CD14-positive monocyte (primary cell): ENCODE data around the gene SLC35F4. TPM values are rescaled to one million over a fixed set of nuclear protein-coding genes. Genes with fewer than 3 reads are reported as not detected.
"Not testable (repeated sequence)": the region's sequence is repeated elsewhere in the genome, so short reads cannot be mapped to it uniquely, and the experiment has no call there.

Experiments used
- DNase-seq, 3 donors: peaks; one replicate each; pipeline ENCODE4 v3.0.0-alpha.2; 2011 to 2022
- H2AFZ ChIP-seq: 2 replicates; pipeline ENCODE4 v1.6.0; 2012; ENCODE audit warnings: mild to moderate bottlenecking, low read depth, low read length, inconsistent platforms; ENCODE audit not compliant: insufficient read depth, poor library complexity, severe bottlenecking
- H3K27ac ChIP-seq, 2 donors: 1 replicate in 1 of 2; 2 replicates in 1 of 2; pipeline ENCODE4 v1.5.1; 2012 to 2013; ENCODE audit warnings: low read length in 2 of 2, control low read depth in 1 of 2, inconsistent platforms in 1 of 2, low read depth in 1 of 2, mild to moderate bottlenecking in 1 of 2
- H3K27me3 ChIP-seq, 2 donors: one replicate each; pipeline versions ENCODE4 v1.6.0 to v1.6.1; 2011 to 2013; ENCODE audit warnings: low read length in 2 of 2; ENCODE audit not compliant: control insufficient read depth in 2 of 2, insufficient read depth in 2 of 2
- H3K36me3 ChIP-seq, 2 donors: replicated peaks in 1 of 2; 1 replicate in 1 of 2; 2 replicates in 1 of 2; pipeline versions ENCODE4 v1.5.1 to v1.6.1; 2012 to 2013; ENCODE audit warnings: low read length in 2 of 2, control low read depth in 1 of 2, inconsistent platforms in 1 of 2, mild to moderate bottlenecking in 1 of 2; ENCODE audit not compliant: insufficient read depth in 2 of 2, control insufficient read depth in 1 of 2
- H3K4me1 ChIP-seq, 2 donors: 1 replicate in 1 of 2; 2 replicates in 1 of 2; pipeline versions ENCODE4 v1.5.1 to v1.6.1; 2012 to 2013; ENCODE audit warnings: low read length in 2 of 2, control low read depth in 1 of 2, inconsistent platforms in 1 of 2, mild to moderate bottlenecking in 1 of 2, moderate library complexity in 1 of 2; ENCODE audit not compliant: insufficient read depth in 2 of 2, control insufficient read depth in 1 of 2
- H3K4me2 ChIP-seq: replicated peaks from 2 replicates; pipeline ENCODE3; 2012; ENCODE audit warnings: low read length, moderate library complexity, mild to moderate bottlenecking; ENCODE audit not compliant: poor library complexity, severe bottlenecking; ENCODE audit errors: extremely low read depth
- H3K4me3 ChIP-seq, 3 experiments: fragments of 200-600 bp in 1 of 3; sonication (generic) in 1 of 3; replicated peaks in 1 of 3; 1 replicate in 2 of 3; 2 replicates in 1 of 3; pipeline ENCODE4 v1.5.1; 2011 to 2013; ENCODE audit warnings: low read length in 3 of 3, mild to moderate bottlenecking in 3 of 3, control low read depth in 2 of 3, low read depth in 2 of 3, inconsistent platforms in 1 of 3, moderate library complexity in 1 of 3
- H3K79me2 ChIP-seq: 2 replicates; pipeline ENCODE4 v1.6.0; 2012; ENCODE audit warnings: mild to moderate bottlenecking, control low read depth, inconsistent platforms, low read length, moderate library complexity; ENCODE audit not compliant: insufficient read depth
- H3K9ac ChIP-seq: 2 replicates; pipeline ENCODE4 v1.6.0; 2017; ENCODE audit warnings: low read length, mild to moderate bottlenecking; ENCODE audit not compliant: insufficient read depth, poor library complexity, severe bottlenecking
- H3K9me3 ChIP-seq, 2 donors: replicated peaks in 1 of 2; 1 replicate in 1 of 2; 2 replicates in 1 of 2; pipeline versions ENCODE4 v1.5.1 to v1.6.1; 2012 to 2013; ENCODE audit warnings: low read length in 2 of 2, control low read depth in 1 of 2; ENCODE audit not compliant: control insufficient read depth in 1 of 2, insufficient read depth in 1 of 2
- H4K20me1 ChIP-seq: 2 replicates; pipeline ENCODE4 v1.6.0; 2012; ENCODE audit warnings: mild to moderate bottlenecking, low read length, control low read depth, moderate library complexity; ENCODE audit not compliant: insufficient read depth
- H3K27ac Mint-ChIP-seq, 7 donors: one replicate each; pipeline ENCODE4 v1.8.0; 2020; ENCODE audit warnings: mild to moderate bottlenecking in 7 of 7, mixed read lengths in 7 of 7, moderate library complexity in 6 of 7, inconsistent platforms in 2 of 7
- H3K27me3 Mint-ChIP-seq, 3 donors: one replicate each; pipeline ENCODE4 v1.8.0; 2021 to 2022; ENCODE audit warnings: low read depth in 3 of 3, mild to moderate bottlenecking in 3 of 3, mixed read lengths in 3 of 3, moderate library complexity in 3 of 3, inconsistent platforms in 1 of 3
- H3K36me3 Mint-ChIP-seq, 2 donors: one replicate each; pipeline ENCODE4 v1.8.0; 2020; ENCODE audit warnings: mixed read lengths in 2 of 2, inconsistent platforms in 1 of 2, mild to moderate bottlenecking in 1 of 2
- H3K4me1 Mint-ChIP-seq: one replicate; pipeline ENCODE4 v1.8.0; 2020; ENCODE audit warnings: mild to moderate bottlenecking, mixed read lengths
- H3K4me3 Mint-ChIP-seq, 2 donors: one replicate each; pipeline ENCODE4 v1.8.0; 2020; ENCODE audit warnings: mild to moderate bottlenecking in 2 of 2, mixed read lengths in 2 of 2, moderate library complexity in 1 of 2
- H3K9me3 Mint-ChIP-seq, 7 donors: one replicate each; pipeline ENCODE4 v1.8.0; 2020 to 2022; ENCODE audit warnings: mixed read lengths in 7 of 7, mild to moderate bottlenecking in 6 of 7, moderate library complexity in 6 of 7, inconsistent platforms in 2 of 7
- WGBS: methylation state at CpG from one replicate; pipeline ENCODE4 v1.1.5; 2013; ENCODE audit warnings: missing lambda C conversion rate; ENCODE audit not compliant: insufficient coverage; 5-methylcytosine and 5-hydroxymethylcytosine counted together
- intact Hi-C, 2 donors: fragments of 100-400 bp; cut with micrococcal nuclease; formaldehyde crosslinking; loops; one replicate each; pipeline versions ENCODE4 v1.15.0 to v1.15.1; 2023
- polyA plus RNA-seq, 3 donors: library from polyadenylated mRNA; depleted of rRNA in 1 of 3; unstranded in 2 of 3; stranded (reverse) in 1 of 3; fragments of 300-500 nt in 2 of 3; fragments of >200 nt in 1 of 3; fragmentation: Illumina TruSeq in 2 of 3; gene quantifications; 1 replicate in 2 of 3; 2 replicates in 1 of 3; pipeline ENCODE4 v1.2.3, GENCODE V29; 2012 to 2021
- TF ChIP-seq, protein P1 (sequence below): fragments of 200-600 bp; IDR thresholded peaks from one replicate; pipeline ENCODE4 v1.8.0; 2022; ENCODE audit warnings: antibody characterized with exemption, mild to moderate bottlenecking

SLC35F4 gene
- polyA plus RNA-seq, 3 donors: not detected

DNA sequence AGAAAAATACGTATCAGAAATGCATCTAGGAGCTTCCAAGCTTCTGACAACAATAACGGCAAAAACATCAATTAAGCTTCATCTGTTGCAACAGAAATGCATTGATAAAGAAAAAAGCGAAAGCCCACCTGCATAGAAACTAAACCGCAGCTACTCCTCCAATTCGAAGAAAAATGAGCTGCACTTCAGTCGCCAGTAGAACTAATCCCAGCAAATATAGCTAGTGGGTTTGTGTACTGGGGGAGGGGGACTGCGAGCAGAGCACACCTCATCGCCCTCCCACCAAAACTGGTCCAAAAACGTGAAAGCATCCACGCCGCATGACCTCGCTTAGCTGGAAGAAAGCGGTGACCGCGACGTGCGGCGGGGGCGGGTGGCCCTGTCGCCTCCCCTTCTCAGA, 1.2 kb downstream of the SLC35F4 start:
- H3K4me2 ChIP-seq: no peak overlapping the region
- Mint-ChIP-seq H3K4me3 (peak overlapping the region in 1 of 2 donors; percentile 61), H3K27me3 (peaks cover 26 to 43% (median 42%) of the 10 kb centered on the region in 3 donors), H3K36me3 (no peaks in the 10 kb centered on the region), H3K9me3 (peaks cover 0 to 5% (median 2%) of the 10 kb centered on the region in 7 donors), H3K4me1 (no peaks in the 10 kb centered on the region), H3K27ac (no peak overlapping the region)
- intact Hi-C loops: no loop called here
- DNase-seq: no peak
- no peaks in the 10 kb centered on the region for H4K20me1 ChIP-seq
- no peak overlapping the region for H2AFZ ChIP-seq
- no peak overlapping the region for H3K27ac ChIP-seq
- H3K27me3 ChIP-seq: peaks cover 29 to 32% of the 10 kb centered on the region in 2 donors
- WGBS: 21% methylated on average over 6 of the region's 20 CpGs
- no peaks in the 10 kb centered on the region for H3K79me2 ChIP-seq
- no peaks in the 10 kb centered on the region for H3K4me1 ChIP-seq
- H3K4me3 ChIP-seq: no peak overlapping the region
- H3K9ac ChIP-seq: no peak overlapping the region
- TF ChIP-seq, protein P1, sequence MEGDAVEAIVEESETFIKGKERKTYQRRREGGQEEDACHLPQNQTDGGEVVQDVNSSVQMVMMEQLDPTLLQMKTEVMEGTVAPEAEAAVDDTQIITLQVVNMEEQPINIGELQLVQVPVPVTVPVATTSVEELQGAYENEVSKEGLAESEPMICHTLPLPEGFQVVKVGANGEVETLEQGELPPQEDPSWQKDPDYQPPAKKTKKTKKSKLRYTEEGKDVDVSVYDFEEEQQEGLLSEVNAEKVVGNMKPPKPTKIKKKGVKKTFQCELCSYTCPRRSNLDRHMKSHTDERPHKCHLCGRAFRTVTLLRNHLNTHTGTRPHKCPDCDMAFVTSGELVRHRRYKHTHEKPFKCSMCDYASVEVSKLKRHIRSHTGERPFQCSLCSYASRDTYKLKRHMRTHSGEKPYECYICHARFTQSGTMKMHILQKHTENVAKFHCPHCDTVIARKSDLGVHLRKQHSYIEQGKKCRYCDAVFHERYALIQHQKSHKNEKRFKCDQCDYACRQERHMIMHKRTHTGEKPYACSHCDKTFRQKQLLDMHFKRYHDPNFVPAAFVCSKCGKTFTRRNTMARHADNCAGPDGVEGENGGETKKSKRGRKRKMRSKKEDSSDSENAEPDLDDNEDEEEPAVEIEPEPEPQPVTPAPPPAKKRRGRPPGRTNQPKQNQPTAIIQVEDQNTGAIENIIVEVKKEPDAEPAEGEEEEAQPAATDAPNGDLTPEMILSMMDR: no peak
- no peaks in the 10 kb centered on the region for H3K9me3 ChIP-seq
- H3K36me3 ChIP-seq: no peaks in the 10 kb centered on the region

DNA sequence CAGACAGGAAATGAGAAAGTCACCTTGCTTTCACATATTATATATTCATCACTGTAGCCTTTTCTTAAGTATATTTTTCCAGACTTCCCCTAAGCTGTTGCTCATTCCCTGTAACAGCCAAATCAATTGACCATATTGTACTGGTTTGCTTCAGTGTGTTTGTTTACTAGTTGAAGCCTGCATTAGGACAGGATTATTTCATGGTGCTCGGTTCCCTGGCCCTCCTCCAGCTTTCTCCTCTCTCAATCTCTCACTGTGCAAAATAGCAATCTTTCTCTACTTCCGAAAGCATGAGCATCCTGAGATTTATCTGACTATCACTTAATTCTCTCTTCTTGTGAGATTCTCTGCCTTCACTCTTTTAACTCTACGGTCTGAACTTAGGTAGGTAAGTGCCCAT, 2.4 kb downstream of the SLC35F4 start:
- Mint-ChIP-seq H3K9me3 (peaks cover 0 to 5% (median 2%) of the 10 kb centered on the region in 7 donors), H3K27me3 (peaks cover 26 to 41% (median 38%) of the 10 kb centered on the region in 3 donors), H3K4me3 (no peak overlapping the region), H3K27ac (no peak overlapping the region), H3K4me1 (no peaks in the 10 kb centered on the region), H3K36me3 (no peaks in the 10 kb centered on the region)
- TF ChIP-seq, protein P1: no peak
- no peaks in the 10 kb centered on the region for H4K20me1 ChIP-seq
- no peak overlapping the region for H3K27ac ChIP-seq
- no peaks in the 10 kb centered on the region for H3K4me1 ChIP-seq
- DNase-seq: no peak
- peaks cover 29 to 32% of the 10 kb centered on the region in 2 donors for H3K27me3 ChIP-seq
- H2AFZ ChIP-seq: no peak overlapping the region
- WGBS: 80% methylated on average over 2 of the region's 3 CpGs
- H3K4me2 ChIP-seq: no peak overlapping the region
- no peak overlapping the region for H3K9ac ChIP-seq
- H3K4me3 ChIP-seq: no peak overlapping the region
- H3K36me3 ChIP-seq: no peaks in the 10 kb centered on the region
- no peaks in the 10 kb centered on the region for H3K9me3 ChIP-seq
- intact Hi-C loops: no loop called here
- H3K79me2 ChIP-seq: no peaks in the 10 kb centered on the region

DNA sequence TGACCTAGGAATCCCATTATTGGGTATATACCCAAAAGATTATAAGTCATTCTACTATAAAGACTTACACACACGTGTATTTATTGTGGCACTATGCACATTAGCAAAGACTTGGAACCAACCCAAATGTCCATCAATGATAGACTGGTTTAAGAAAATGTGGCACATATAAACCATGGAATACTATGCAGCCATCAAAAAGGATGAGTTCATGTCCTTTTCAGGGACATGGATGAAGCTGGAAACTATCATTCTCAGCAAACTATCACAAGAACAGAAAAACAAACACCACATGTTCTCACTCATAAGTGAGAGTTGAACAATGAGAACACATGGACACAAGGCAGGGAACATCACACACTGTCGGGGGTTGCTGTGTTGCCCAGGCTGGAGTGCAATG, 10.2 kb downstream of the SLC35F4 start:
- H3K27me3 ChIP-seq, intact Hi-C loops, DNase-seq, H3K36me3 Mint-ChIP-seq, H3K4me2 ChIP-seq, H3K27ac Mint-ChIP-seq, H3K9ac ChIP-seq, H4K20me1 ChIP-seq, H3K4me1 ChIP-seq, H2AFZ ChIP-seq, H3K4me3 ChIP-seq, H3K27me3 Mint-ChIP-seq, H3K9me3 ChIP-seq, H3K4me3 Mint-ChIP-seq, H3K36me3 ChIP-seq, H3K79me2 ChIP-seq, H3K27ac ChIP-seq, H3K4me1 Mint-ChIP-seq: not testable (repeated sequence)
- peaks cover 0 to 12% (median 4%) of the 10 kb centered on the region in 7 donors for H3K9me3 Mint-ChIP-seq
- WGBS: 85% methylated on average over 1 of the region's 2 CpGs
